ENCODE measurements around the gene CPOX. TPM values are rescaled to one million over a fixed set of nuclear protein-coding genes. Genes with fewer than 3 reads are reported as not detected.

Gene CPOX
- total and polyA plus RNA-seq, 10 of the 15 experiments (the other 5 are each of a cell fraction or from before 2014, with no cell fraction given): 40.7 to 72.6 (median 64.5) TPM

DNA sequence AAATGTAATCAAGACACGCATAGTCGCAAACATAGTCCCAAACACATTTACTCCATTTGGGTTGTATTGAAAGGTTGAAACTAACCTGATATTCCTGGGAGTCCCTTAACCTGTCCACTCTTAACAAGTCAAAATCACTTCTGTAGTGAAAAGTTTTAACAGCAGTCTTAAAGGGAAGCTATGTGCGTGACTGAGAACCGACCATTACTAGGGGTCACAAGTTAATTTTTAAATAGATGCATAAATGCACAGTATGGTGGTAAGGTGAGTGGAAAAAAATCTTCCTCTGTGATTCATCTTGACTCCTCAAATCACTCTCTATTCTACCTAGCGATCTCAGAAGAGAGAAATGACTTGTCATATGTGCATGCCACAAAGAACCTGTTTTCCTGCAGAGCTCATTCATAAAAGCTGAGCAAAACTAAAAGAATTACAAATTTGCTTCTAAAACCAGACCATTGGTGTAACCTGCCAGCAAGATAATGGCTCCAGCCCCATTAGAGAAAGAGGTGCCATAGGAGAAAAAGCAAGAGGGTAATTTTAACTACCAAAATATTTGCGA is 56.9 kb downstream of the CPOX start (continued):
- TF ChIP-seq, protein P1, sequence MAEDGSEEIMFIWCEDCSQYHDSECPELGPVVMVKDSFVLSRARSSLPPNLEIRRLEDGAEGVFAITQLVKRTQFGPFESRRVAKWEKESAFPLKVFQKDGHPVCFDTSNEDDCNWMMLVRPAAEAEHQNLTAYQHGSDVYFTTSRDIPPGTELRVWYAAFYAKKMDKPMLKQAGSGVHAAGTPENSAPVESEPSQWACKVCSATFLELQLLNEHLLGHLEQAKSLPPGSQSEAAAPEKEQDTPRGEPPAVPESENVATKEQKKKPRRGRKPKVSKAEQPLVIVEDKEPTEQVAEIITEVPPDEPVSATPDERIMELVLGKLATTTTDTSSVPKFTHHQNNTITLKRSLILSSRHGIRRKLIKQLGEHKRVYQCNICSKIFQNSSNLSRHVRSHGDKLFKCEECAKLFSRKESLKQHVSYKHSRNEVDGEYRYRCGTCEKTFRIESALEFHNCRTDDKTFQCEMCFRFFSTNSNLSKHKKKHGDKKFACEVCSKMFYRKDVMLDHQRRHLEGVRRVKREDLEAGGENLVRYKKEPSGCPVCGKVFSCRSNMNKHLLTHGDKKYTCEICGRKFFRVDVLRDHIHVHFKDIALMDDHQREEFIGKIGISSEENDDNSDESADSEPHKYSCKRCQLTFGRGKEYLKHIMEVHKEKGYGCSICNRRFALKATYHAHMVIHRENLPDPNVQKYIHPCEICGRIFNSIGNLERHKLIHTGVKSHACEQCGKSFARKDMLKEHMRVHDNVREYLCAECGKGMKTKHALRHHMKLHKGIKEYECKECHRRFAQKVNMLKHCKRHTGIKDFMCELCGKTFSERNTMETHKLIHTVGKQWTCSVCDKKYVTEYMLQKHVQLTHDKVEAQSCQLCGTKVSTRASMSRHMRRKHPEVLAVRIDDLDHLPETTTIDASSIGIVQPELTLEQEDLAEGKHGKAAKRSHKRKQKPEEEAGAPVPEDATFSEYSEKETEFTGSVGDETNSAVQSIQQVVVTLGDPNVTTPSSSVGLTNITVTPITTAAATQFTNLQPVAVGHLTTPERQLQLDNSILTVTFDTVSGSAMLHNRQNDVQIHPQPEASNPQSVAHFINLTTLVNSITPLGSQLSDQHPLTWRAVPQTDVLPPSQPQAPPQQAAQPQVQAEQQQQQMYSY (CRISPR knock-in tag; IDR thresholded peaks at IDR 0.05): no peak
- TF ChIP-seq CBX5 (IDR thresholded peaks at IDR 0.05; ENCODE audit: low read depth) (no peak), SIN3A (IDR thresholded peaks at IDR 0.05; ENCODE audit: low read depth, low read length) (no peak), SMARCA5 (IDR thresholded peaks at IDR 0.05) (no peak), SIX5 (IDR thresholded peaks at IDR 0.05; ENCODE audit: low read depth, low read length, severe bottlenecking) (peak; percentile 3), CBFB (IDR thresholded peaks at IDR 0.05; ENCODE audit: low read depth) (peak; percentile 83), ATF7 (IDR thresholded peaks at IDR 0.05; ENCODE audit: low read depth) (peak; percentile 92), RBBP5 (conservative IDR thresholded peaks at IDR 0.05) (no peak), EGR1 (IDR thresholded peaks at IDR 0.05; ENCODE audit: borderline replicate concordance in 1 of 2, low read depth in 2 of 2, low read length in 2 of 2) (no peak), HDGF (IDR thresholded peaks at IDR 0.05) (no peak), NFYB (IDR thresholded peaks at IDR 0.05; ENCODE audit: insufficient read depth, low read depth, low read length) (no peak), BRCA1 (IDR thresholded peaks at IDR 0.05; ENCODE audit: low read depth, low read length) (no peak), BHLHE40 (IDR thresholded peaks at IDR 0.05; ENCODE audit: borderline replicate concordance in 1 of 2, low read depth in 2 of 2, low read length in 1 of 2) (peak; percentile 73 to 83), KAT2A (conservative IDR thresholded peaks at IDR 0.05; ENCODE audit: control insufficient read depth, low read depth, low read length) (no peak), YBX1 (IDR thresholded peaks at IDR 0.05) (no peak), MYC (IDR thresholded peaks at IDR 0.05; ENCODE audit: insufficient read depth, insufficient read length, insufficient replicate concordance, low read length, severe bottlenecking) (no peak), STAT1 (conservative IDR thresholded peaks at IDR 0.05) (no peak), NR2F1 (conservative IDR thresholded peaks at IDR 0.05) (peak; percentile 96), JUND (IDR thresholded peaks at IDR 0.05; ENCODE audit: low read depth, low read length) (peak; percentile 79; the same call in 1 of the 2 replicates), SP1 (IDR thresholded peaks at IDR 0.05; ENCODE audit: low read depth, low read length) (peak; percentile 61), NR2C2 (IDR thresholded peaks at IDR 0.05; ENCODE audit: borderline replicate concordance, control insufficient read depth, insufficient read length, low read depth) (no peak), IKZF2 (IDR thresholded peaks at IDR 0.05) (peak; percentile 82 to 84; a peak in 3 of 4 replicates), NR2C1 (IDR thresholded peaks at IDR 0.05) (no peak), POU2F2 (IDR thresholded peaks at IDR 0.05; ENCODE audit: borderline replicate concordance, low read depth, low read length) (peak; percentile 96)
- TF ChIP-seq, protein P2, sequence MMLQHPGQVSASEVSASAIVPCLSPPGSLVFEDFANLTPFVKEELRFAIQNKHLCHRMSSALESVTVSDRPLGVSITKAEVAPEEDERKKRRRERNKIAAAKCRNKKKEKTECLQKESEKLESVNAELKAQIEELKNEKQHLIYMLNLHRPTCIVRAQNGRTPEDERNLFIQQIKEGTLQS (IDR thresholded peaks at IDR 0.05; ENCODE audit: borderline replicate concordance, extremely low read depth, low read depth, low read length): no peak
- TF ChIP-seq, protein P3, sequence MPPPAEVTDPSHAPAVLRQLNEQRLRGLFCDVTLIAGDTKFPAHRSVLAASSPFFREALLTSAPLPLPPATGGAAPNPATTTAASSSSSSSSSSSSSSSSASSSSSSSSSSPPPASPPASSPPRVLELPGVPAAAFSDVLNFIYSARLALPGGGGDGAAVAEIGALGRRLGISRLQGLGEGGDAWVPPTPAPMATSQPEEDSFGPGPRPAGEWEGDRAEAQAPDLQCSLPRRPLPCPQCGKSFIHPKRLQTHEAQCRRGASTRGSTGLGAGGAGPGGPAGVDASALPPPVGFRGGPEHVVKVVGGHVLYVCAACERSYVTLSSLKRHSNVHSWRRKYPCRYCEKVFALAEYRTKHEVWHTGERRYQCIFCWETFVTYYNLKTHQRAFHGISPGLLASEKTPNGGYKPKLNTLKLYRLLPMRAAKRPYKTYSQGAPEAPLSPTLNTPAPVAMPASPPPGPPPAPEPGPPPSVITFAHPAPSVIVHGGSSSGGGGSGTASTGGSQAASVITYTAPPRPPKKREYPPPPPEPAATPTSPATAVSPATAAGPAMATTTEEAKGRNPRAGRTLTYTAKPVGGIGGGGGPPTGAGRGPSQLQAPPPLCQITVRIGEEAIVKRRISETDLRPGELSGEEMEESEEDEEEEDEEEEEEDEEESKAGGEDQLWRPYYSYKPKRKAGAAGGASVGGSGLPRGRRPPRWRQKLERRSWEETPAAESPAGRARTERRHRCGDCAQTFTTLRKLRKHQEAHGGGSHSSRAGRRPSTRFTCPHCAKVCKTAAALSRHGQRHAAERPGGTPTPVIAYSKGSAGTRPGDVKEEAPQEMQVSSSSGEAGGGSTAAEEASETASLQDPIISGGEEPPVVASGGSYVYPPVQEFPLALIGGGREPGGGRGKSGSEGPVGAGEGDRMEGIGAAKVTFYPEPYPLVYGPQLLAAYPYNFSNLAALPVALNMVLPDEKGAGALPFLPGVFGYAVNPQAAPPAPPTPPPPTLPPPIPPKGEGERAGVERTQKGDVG (CRISPR knock-in tag; IDR thresholded peaks at IDR 0.05): no peak

All from GM12878 (cell line).